ENCODE data around the gene YWHAB. TPM values are rescaled to one million over a fixed set of nuclear protein-coding genes. Genes with fewer than 3 reads are reported as not detected.

The YWHAB gene
- total and polyA plus RNA-seq, 2 experiments from 2014 or later, result 89.5 to 169 TPM

GRCh38 chr20:44901974-44902373, 16.5 kb downstream of the YWHAB start:
- Histone ChIP-seq H2AFZ (no peak overlapping the region), H3K4me3 (no peak overlapping the region), H3K27ac (no peak overlapping the region), H4K20me1 (ENCODE audit: insufficient read depth, poor library complexity, severe bottlenecking) (peaks cover 50% of the 10 kb centered on the region), H3K36me3 (replicated peaks; ENCODE audit: insufficient read depth, low read depth) (no peaks in the 10 kb centered on the region), H3K79me2 (peaks cover 56% of the 10 kb centered on the region), H3K4me1 (ENCODE audit: insufficient read depth) (no peaks in the 10 kb centered on the region), H3K4me2 (no peak overlapping the region), H3K27me3 (no peaks in the 10 kb centered on the region), H3K9me3 (ENCODE audit: low read depth) (no peaks in the 10 kb centered on the region), H3K9me2 (replicated peaks; ENCODE audit: insufficient read depth) (no peaks in the 10 kb centered on the region)
- no peak for DNase-seq (ENCODE audit: low spot score)
- TF ChIP-seq CTCF (IDR thresholded peaks at IDR 0.05; ENCODE audit: poor library complexity) (no peak), EZH2 (IDR thresholded peaks at IDR 0.05; ENCODE audit: borderline replicate concordance) (no peak), EZH2phosphoT487 (IDR thresholded peaks at IDR 0.05; ENCODE audit: low read depth, severe bottlenecking, unreplicated experiment) (no peak)
- 88% methylated on average over 2 of the region's 2 CpGs for WGBS (ENCODE audit: low lambda C conversion rate, missing lambda C conversion rate)

GRCh38 chr20:44904377-44904776, 18.9 kb downstream of the YWHAB start:
- Histone ChIP-seq H3K4me2 (no peak overlapping the region), H4K20me1 (ENCODE audit: insufficient read depth, poor library complexity, severe bottlenecking) (peaks cover 26% of the 10 kb centered on the region), H3K79me2 (peaks cover 32% of the 10 kb centered on the region), H3K9me3 (ENCODE audit: low read depth) (no peaks in the 10 kb centered on the region), H3K27ac (no peak overlapping the region), H3K4me3 (no peak overlapping the region), H3K9me2 (replicated peaks; ENCODE audit: insufficient read depth) (no peaks in the 10 kb centered on the region), H3K27me3 (no peaks in the 10 kb centered on the region), H2AFZ (no peak overlapping the region), H3K4me1 (ENCODE audit: insufficient read depth) (no peaks in the 10 kb centered on the region), H3K36me3 (replicated peaks; ENCODE audit: insufficient read depth, low read depth) (no peaks in the 10 kb centered on the region)
- WGBS (ENCODE audit: low lambda C conversion rate, missing lambda C conversion rate), result 90% methylated on average over 5 of the region's 5 CpGs
- TF ChIP-seq CTCF (IDR thresholded peaks at IDR 0.05; ENCODE audit: poor library complexity) (no peak), EZH2 (IDR thresholded peaks at IDR 0.05; ENCODE audit: borderline replicate concordance) (no peak), EZH2phosphoT487 (IDR thresholded peaks at IDR 0.05; ENCODE audit: low read depth, severe bottlenecking, unreplicated experiment) (no peak)
- DNase-seq (ENCODE audit: low spot score), result no peak

- Histone ChIP-seq H3K4me2 (peak overlapping the region; percentile 97), H3K36me3 (replicated peaks; ENCODE audit: insufficient read depth, low read depth) (no peaks in the 10 kb centered on the region), H2AFZ (peak overlapping the region; percentile 93), H4K20me1 (ENCODE audit: insufficient read depth, poor library complexity, severe bottlenecking) (no peaks in the 10 kb centered on the region), H3K9me2 (replicated peaks; ENCODE audit: insufficient read depth) (no peaks in the 10 kb centered on the region), H3K79me2 (no peaks in the 10 kb centered on the region), H3K27ac (peak overlapping the region; percentile 25), H3K4me3 (peak overlapping the region; percentile 87), H3K9me3 (ENCODE audit: low read depth) (no peaks in the 10 kb centered on the region), H3K27me3 (no peaks in the 10 kb centered on the region), H3K4me1 (ENCODE audit: insufficient read depth) (no peaks in the 10 kb centered on the region)
- no peak for TF ChIP-seq EZH2 (IDR thresholded peaks at IDR 0.05; ENCODE audit: borderline replicate concordance)
- WGBS (ENCODE audit: low lambda C conversion rate, missing lambda C conversion rate), result 38% methylated on average over 14 of the region's 14 CpGs
- DNase-seq (ENCODE audit: low spot score), result no peak
These were observed 23.7 kb downstream of the YWHAB start for GRCh38 chr20:44908987-44909871.

All from hepatocyte (in vitro differentiated cells).